ENCODE results near the gene ARL10.

The ARL10 gene

GRCh38 chr5:176362233-176362490, 3.1 kb upstream of the ARL10 start:
- no peak for DNase-seq (ENCODE audit: low spot score)

- DNase-seq (ENCODE audit: low spot score) = no peak
Observed at GRCh38 chr5:176364765-176365350, 429 bp upstream of the ARL10 start.

GRCh38 chr5:176366232-176366894, 1.1 kb downstream of the ARL10 start:
- DNase-seq (ENCODE audit: low spot score) = no peak

- no peak for DNase-seq (ENCODE audit: low spot score)
Observed at GRCh38 chr5:176368726-176369125, 3.4 kb downstream of the ARL10 start.

- DNase-seq (ENCODE audit: low spot score) = no peak
Observed at GRCh38 chr5:176369934-176370711, 4.8 kb downstream of the ARL10 start.

GRCh38 chr5:176371621-176372539, 6.6 kb downstream of the ARL10 start:
- DNase-seq (ENCODE audit: low spot score) = no peak

- peak; percentile 26 for DNase-seq (ENCODE audit: low spot score)
Observed at GRCh38 chr5:176373100-176373818, 8.0 kb downstream of the ARL10 start.

GRCh38 chr5:176379881-176380280, 14.6 kb downstream of the ARL10 start:
- no peak for DNase-seq (ENCODE audit: low spot score)

GRCh38 chr5:176381423-176381822, 16.1 kb downstream of the ARL10 start:
- DNase-seq (ENCODE audit: low spot score) = no peak

GRCh38 chr5:176381979-176382378, 16.7 kb downstream of the ARL10 start:
- no peak for DNase-seq (ENCODE audit: low spot score)

GRCh38 chr5:176382721-176383120, 17.4 kb downstream of the ARL10 start:
- no peak for DNase-seq (ENCODE audit: low spot score)

- no peak for DNase-seq (ENCODE audit: low spot score)
Observed at GRCh38 chr5:176383248-176383905, 18.1 kb downstream of the ARL10 start.

GRCh38 chr5:176383961-176384360, 18.7 kb downstream of the ARL10 start:
- no peak for DNase-seq (ENCODE audit: low spot score)

GRCh38 chr5:176384366-176384930, 19.2 kb downstream of the ARL10 start:
- no peak for DNase-seq (ENCODE audit: low spot score)

GRCh38 chr5:176384991-176385390, 19.7 kb downstream of the ARL10 start:
- no peak for DNase-seq (ENCODE audit: low spot score)

GRCh38 chr5:176386491-176386890, 21.2 kb downstream of the ARL10 start:
- no peak for DNase-seq (ENCODE audit: low spot score)

GRCh38 chr5:176387384-176387925, 22.2 kb downstream of the ARL10 start:
- no peak for DNase-seq (ENCODE audit: low spot score)

- peak; percentile 16 for DNase-seq (ENCODE audit: low spot score)
Observed at GRCh38 chr5:176388003-176388443, 22.7 kb downstream of the ARL10 start.

- DNase-seq (ENCODE audit: low spot score) = peak; percentile 98
Observed at GRCh38 chr5:176388444-176389134, 23.3 kb downstream of the ARL10 start, which contains the start of the genes HIGD2A and NOP16. Gene HIGD2A, plus strand, starts transcription at chr5:176388751. Its CDS starts 69 bp downstream, at chr5:176388820. Gene NOP16, minus strand, starts transcription at chr5:176388598. Its CDS starts 59 bp downstream, at chr5:176388539.

All from AG20443 (cell line).